Mesenchymal stem cell (in vitro differentiated cells and primary cell): ENCODE measurements around the gene SPATA32.

Source experiments
- DNase-seq: peaks from one replicate; pipeline ENCODE4 v3.0.0-alpha.2; 2013
- H2AFZ ChIP-seq: one replicate; pipeline ENCODE4 v1.6.1; 2013; ENCODE audit warnings: low read depth, mild to moderate bottlenecking, control low read depth, inconsistent platforms, low read length, moderate library complexity
- H2AK5ac ChIP-seq: 2 replicates; pipeline ENCODE4 v1.6.1; 2013; ENCODE audit warnings: low read length, moderate library complexity, mild to moderate bottlenecking, inconsistent platforms; ENCODE audit not compliant: severe bottlenecking
- H2BK120ac ChIP-seq: one replicate; pipeline ENCODE4 v1.6.1; 2013; ENCODE audit warnings: low read depth, mild to moderate bottlenecking, inconsistent platforms, low read length, moderate library complexity
- H2BK12ac ChIP-seq, 2 experiments: one replicate each; pipeline ENCODE4 v1.6.1; 2013; ENCODE audit warnings: inconsistent platforms in 2 of 2, low read length in 2 of 2, mild to moderate bottlenecking in 2 of 2, moderate library complexity in 2 of 2, control low read depth in 1 of 2
- H2BK15ac ChIP-seq: one replicate; pipeline ENCODE4 v1.6.1; 2013; ENCODE audit warnings: mild to moderate bottlenecking, low read depth, inconsistent platforms; ENCODE audit not compliant: poor library complexity, severe bottlenecking
- H2BK5ac ChIP-seq: 2 replicates; pipeline ENCODE4 v1.6.1; 2013; ENCODE audit warnings: low read depth, mild to moderate bottlenecking, low read length, control low read depth, inconsistent platforms; ENCODE audit not compliant: poor library complexity, severe bottlenecking
- H3K14ac ChIP-seq, 2 experiments: one replicate each; pipeline ENCODE4 v1.6.1; 2013; ENCODE audit warnings: inconsistent platforms in 2 of 2, low read length in 2 of 2, control low read depth in 1 of 2, mild to moderate bottlenecking in 1 of 2, moderate library complexity in 1 of 2
- H3K18ac ChIP-seq, 2 experiments: one replicate each; pipeline ENCODE4 v1.6.1; 2013; ENCODE audit warnings: inconsistent platforms in 2 of 2, low read length in 2 of 2, control low read depth in 1 of 2, low read depth in 1 of 2, mild to moderate bottlenecking in 1 of 2
- H3K23ac ChIP-seq, 2 experiments: one replicate each; pipeline ENCODE4 v1.6.1; 2013; ENCODE audit warnings: inconsistent platforms in 2 of 2, low read length in 2 of 2, mild to moderate bottlenecking in 2 of 2, moderate library complexity in 2 of 2, control low read depth in 1 of 2
- H3K27ac ChIP-seq: 2 replicates; pipeline ENCODE4 v1.5.1; 2013; ENCODE audit warnings: mild to moderate bottlenecking, moderate library complexity, low read length, control low read depth, inconsistent platforms; ENCODE audit not compliant: poor library complexity, severe bottlenecking
- H3K27me3 ChIP-seq, 2 experiments: 2 replicates each; pipeline versions ENCODE4 v1.6.1 to v1.7.0; 2013; ENCODE audit warnings: low read length in 2 of 2, mild to moderate bottlenecking in 2 of 2, moderate library complexity in 2 of 2, control low read depth in 1 of 2, inconsistent platforms in 1 of 2; ENCODE audit not compliant: control insufficient read depth in 1 of 2, insufficient read depth in 1 of 2
- H3K36me3 ChIP-seq, 2 experiments: 2 replicates each; pipeline versions ENCODE4 v1.6.1 to v1.7.0; 2013; ENCODE audit warnings: low read length in 2 of 2, control low read depth in 1 of 2, inconsistent platforms in 1 of 2, low read depth in 1 of 2, mild to moderate bottlenecking in 1 of 2; ENCODE audit not compliant: insufficient read depth in 2 of 2, control insufficient read depth in 1 of 2
- H3K4ac ChIP-seq, 2 experiments: one replicate each; pipeline ENCODE4 v1.6.1; 2013; ENCODE audit warnings: inconsistent platforms in 2 of 2, low read length in 2 of 2, mild to moderate bottlenecking in 2 of 2, moderate library complexity in 2 of 2, control low read depth in 1 of 2, low read depth in 1 of 2
- H3K4me1 ChIP-seq: 2 replicates; pipeline ENCODE4 v1.6.1; 2013; ENCODE audit warnings: low read depth, low read length, control low read depth; ENCODE audit not compliant: control insufficient read depth, insufficient read depth
- H3K4me2 ChIP-seq: 2 replicates; pipeline ENCODE4 v1.6.1; 2013; ENCODE audit warnings: low read length, mild to moderate bottlenecking, inconsistent platforms; ENCODE audit not compliant: poor library complexity, severe bottlenecking
- H3K4me3 ChIP-seq, 2 experiments: 2 replicates each; pipeline versions ENCODE4 v1.5.1 to v1.7.0; 2013; ENCODE audit warnings: low read length in 2 of 2, mild to moderate bottlenecking in 2 of 2, control low read depth in 1 of 2, low read depth in 1 of 2; ENCODE audit not compliant: insufficient read depth in 1 of 2
- H3K79me1 ChIP-seq: replicated peaks from 2 replicates; pipeline ENCODE4 v1.6.1; 2013; ENCODE audit warnings: mild to moderate bottlenecking, control low read depth, low read length, inconsistent platforms; ENCODE audit not compliant: poor library complexity, severe bottlenecking
- H3K9ac ChIP-seq: 2 replicates; pipeline ENCODE4 v1.7.0; 2013; ENCODE audit warnings: mild to moderate bottlenecking, low read length, moderate library complexity
- H3K9me3 ChIP-seq: 2 replicates; pipeline ENCODE4 v1.7.0; 2013; ENCODE audit warnings: mild to moderate bottlenecking, low read length; ENCODE audit not compliant: control insufficient read depth
- H4K8ac ChIP-seq: one replicate; pipeline ENCODE4 v1.6.1; 2013; ENCODE audit warnings: inconsistent platforms, mild to moderate bottlenecking, low read length, moderate library complexity
- H4K91ac ChIP-seq: one replicate; pipeline ENCODE4 v1.6.1; 2013; ENCODE audit warnings: mild to moderate bottlenecking, low read length, inconsistent platforms
- WGBS: methylation state at CpG from one replicate; pipeline ENCODE4 v1.1.7; 2013; ENCODE audit warnings: mixed read lengths; 5-methylcytosine and 5-hydroxymethylcytosine counted together

Gene SPATA32

DNA sequence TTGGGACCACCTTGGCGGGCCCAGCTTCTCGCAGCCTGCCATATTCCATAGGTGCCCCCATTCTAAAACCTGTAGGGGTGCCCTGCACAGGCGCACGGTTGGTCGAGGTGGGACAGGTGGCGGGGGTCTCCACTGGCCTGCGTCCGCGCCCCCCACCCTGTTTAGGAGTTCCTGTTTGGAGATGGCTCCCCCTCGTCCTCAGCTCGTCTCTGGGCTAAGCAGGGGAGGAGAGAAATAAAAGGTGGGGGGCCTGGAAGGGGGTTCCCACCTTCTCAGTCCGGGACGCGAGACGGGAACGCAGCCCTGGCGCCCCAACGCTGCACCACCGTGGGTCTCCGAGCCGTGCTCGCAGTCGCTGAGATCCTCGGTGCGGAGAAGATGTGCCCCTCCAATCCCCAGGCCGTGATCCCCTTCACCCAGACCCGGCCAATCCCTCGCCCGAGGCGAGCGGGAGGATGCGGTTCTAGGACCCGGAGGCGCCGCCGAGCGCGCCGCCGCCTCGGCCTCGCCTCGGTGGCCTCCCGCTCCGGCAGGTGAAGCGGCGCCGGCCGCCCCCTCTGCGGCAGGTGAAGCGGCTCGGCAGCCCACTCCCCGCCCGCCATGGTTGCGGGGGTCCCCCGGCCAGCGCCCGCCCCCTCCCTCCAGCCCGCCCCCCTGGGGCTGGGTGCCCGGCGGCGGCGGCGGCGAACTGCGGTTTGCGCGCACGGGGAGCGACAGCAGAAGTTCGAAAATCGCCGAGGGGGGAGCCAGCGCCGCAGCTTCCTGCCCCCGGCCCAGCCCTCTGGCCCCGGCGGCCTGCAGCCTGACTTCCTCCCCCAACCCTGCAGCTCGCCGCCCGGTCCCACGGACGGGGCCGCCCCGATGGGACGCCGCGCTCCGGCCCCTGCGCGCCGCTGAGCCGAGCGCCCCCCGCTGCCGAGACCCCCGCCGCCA, 40.5 kb downstream of the SPATA32 start, which contains the start of gene FMNL1:
Gene FMNL1, plus strand, starts transcription at position 805 of the 933 bp plus-strand sequence. CDS start 240 bp downstream, outside the sequence.
- H3K4me2 ChIP-seq = peak within 1 kb of the TSS; percentile 67
- peak within 1 kb of the TSS; percentile 61 for H4K8ac ChIP-seq
- H3K14ac ChIP-seq = peak within 1 kb of the TSS in 1 of 2 experiments; percentile 16
- H3K9ac ChIP-seq = peak within 1 kb of the TSS; percentile 70
- H3K4ac ChIP-seq = no peak within 1 kb of the TSS
- DNase-seq = no peak
- peak within 1 kb of the TSS; percentile 62 for H2BK15ac ChIP-seq
- no peak within 1 kb of the TSS for H2BK5ac ChIP-seq
- no peaks in the 10 kb centered on the region for H3K79me1 ChIP-seq
- no peak within 1 kb of the TSS for H3K18ac ChIP-seq
- no peak within 1 kb of the TSS for H3K23ac ChIP-seq
- peak within 1 kb of the TSS; percentile 61 to 77 for H3K4me3 ChIP-seq
- H3K27ac ChIP-seq = no peak within 1 kb of the TSS
- no peaks in the 10 kb centered on the region for H3K9me3 ChIP-seq
- no peak within 1 kb of the TSS for H2AFZ ChIP-seq
- H3K36me3 ChIP-seq = no peaks in the 10 kb centered on the region
- 5% methylated on average over 50 of the region's 98 CpGs for WGBS
- peaks cover 18 to 27% of the 10 kb centered on the region in 2 experiments for H3K27me3 ChIP-seq
- no peak within 1 kb of the TSS for H2BK120ac ChIP-seq
- H4K91ac ChIP-seq = no peak within 1 kb of the TSS
- no peak within 1 kb of the TSS for H2BK12ac ChIP-seq
- H3K4me1 ChIP-seq = peaks cover 27% of the 10 kb centered on the region
- H2AK5ac ChIP-seq = no peak within 1 kb of the TSS

- no peak overlapping the region for H3K9ac ChIP-seq
- H2BK120ac ChIP-seq = no peak overlapping the region
- H3K18ac ChIP-seq = no peak overlapping the region
- no peak overlapping the region for H4K91ac ChIP-seq
- no peak for DNase-seq
- peaks cover 18% of the 10 kb centered on the region for H3K4me1 ChIP-seq
- no peak overlapping the region for H3K4ac ChIP-seq
- H3K36me3 ChIP-seq = no peaks in the 10 kb centered on the region
- H2BK5ac ChIP-seq = no peak overlapping the region
- no peaks in the 10 kb centered on the region for H3K79me1 ChIP-seq
- WGBS = 89% methylated on average over 3 of the region's 3 CpGs
- peaks cover 18 to 27% of the 10 kb centered on the region in 2 experiments for H3K27me3 ChIP-seq
- no peak overlapping the region for H3K4me3 ChIP-seq
- H4K8ac ChIP-seq = no peak overlapping the region
- no peak overlapping the region for H3K14ac ChIP-seq
- no peak overlapping the region for H2AFZ ChIP-seq
- H3K23ac ChIP-seq = no peak overlapping the region
- H3K27ac ChIP-seq = no peak overlapping the region
- H3K9me3 ChIP-seq = no peaks in the 10 kb centered on the region
- no peak overlapping the region for H2BK12ac ChIP-seq
- no peak overlapping the region for H2BK15ac ChIP-seq
- H2AK5ac ChIP-seq = no peak overlapping the region
- no peak overlapping the region for H3K4me2 ChIP-seq
Measured at GRCh38 chr17:45220079-45220478, 41.8 kb downstream of the SPATA32 start.

DNA sequence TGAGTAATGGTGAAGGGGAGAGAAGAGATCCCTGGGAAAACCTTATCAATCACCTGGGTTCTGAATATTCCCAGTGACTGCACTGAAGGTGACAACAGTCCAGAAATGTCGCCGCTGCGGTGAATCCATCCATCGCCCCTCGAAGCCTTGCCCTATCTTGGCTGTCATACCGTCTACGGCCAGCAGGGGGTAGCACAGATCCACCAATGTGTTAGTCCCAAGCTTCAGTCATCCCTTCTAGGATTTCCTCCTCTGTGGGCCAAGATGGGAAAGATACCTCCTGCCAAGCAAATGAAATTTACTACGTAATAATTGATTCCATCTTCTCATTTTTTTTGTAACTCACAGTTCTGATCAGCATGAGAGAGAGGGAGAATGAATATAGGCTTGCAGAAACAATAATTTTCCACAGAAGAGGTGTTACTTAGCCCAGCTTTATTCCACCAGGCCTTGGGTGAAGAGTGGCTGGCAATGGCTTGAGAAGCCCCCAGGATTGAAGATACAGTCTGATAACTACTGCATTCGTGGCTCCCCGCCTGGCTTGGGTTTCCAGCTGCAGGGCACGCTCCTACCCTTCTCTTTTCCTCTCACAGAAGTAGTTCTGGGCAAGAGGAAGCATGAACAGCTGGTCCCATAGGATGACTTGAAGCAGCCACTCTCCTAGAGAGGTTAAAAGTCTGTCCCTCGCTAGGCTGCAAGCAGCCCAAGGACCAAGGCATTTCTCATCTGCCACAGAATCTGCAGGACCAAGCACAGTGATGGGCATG, 42.8 kb downstream of the SPATA32 start:
- Histone ChIP-seq H3K18ac (no peak overlapping the region), H3K4me3 (no peak overlapping the region), H3K4me2 (peak overlapping the region; percentile 30), H2BK5ac (no peak overlapping the region), H2BK12ac (no peak overlapping the region), H3K9ac (no peak overlapping the region), H2AK5ac (no peak overlapping the region), H2BK120ac (no peak overlapping the region), H3K27me3 (peaks cover 18 to 27% of the 10 kb centered on the region in 2 experiments), H4K91ac (no peak overlapping the region), H4K8ac (no peak overlapping the region), H2AFZ (no peak overlapping the region), H3K79me1 (no peaks in the 10 kb centered on the region), H3K27ac (no peak overlapping the region), H3K36me3 (no peaks in the 10 kb centered on the region), H3K9me3 (no peaks in the 10 kb centered on the region), H3K23ac (no peak overlapping the region), H3K14ac (no peak overlapping the region), H3K4ac (no peak overlapping the region), H3K4me1 (peaks cover 14% of the 10 kb centered on the region), H2BK15ac (no peak overlapping the region)
- 9% methylated on average over 11 of the region's 12 CpGs for WGBS
- DNase-seq = peak; percentile 77
